ENCODE data around the gene ICA1.

DNA sequence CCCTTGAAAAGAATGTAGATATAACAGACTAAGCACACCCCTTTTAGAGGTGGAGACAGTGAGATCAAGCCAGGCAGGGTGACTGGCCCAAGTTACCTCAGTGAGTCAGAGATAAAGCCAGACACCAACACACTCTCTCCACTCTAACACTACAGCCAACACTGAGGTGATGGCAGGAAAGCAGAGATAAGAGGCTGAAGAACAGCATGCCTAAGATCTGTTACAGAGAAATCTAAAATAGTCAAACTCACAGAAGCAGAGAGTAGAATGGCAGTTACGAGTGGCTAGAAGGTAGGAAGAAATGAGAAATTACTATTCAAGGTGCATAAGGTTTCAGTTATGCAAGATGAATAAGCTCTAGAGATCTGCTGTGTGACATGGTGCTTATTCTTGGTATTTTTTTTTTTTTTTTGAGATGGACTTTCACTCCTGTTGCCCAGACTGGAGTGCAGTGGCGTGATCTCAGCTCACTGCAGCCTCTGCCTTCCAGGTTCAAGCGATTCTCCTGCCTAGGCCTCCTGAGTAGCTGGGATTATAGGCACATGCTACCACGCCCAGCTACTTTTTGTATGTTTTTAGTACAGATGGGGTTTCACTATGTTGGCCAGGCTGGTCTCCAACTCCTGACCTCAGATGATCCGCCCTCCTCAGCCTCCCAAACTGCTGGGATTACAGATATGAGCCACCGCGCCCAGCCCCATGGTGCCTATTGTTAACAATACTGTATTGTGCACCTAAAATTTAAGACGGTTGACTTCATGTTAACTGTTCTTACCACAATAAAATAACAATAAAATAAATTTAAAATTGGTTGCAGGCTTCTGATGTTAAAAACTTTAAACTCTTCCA, 28.7 kb downstream of the ICA1 start:
- TF ChIP-seq, protein P1, sequence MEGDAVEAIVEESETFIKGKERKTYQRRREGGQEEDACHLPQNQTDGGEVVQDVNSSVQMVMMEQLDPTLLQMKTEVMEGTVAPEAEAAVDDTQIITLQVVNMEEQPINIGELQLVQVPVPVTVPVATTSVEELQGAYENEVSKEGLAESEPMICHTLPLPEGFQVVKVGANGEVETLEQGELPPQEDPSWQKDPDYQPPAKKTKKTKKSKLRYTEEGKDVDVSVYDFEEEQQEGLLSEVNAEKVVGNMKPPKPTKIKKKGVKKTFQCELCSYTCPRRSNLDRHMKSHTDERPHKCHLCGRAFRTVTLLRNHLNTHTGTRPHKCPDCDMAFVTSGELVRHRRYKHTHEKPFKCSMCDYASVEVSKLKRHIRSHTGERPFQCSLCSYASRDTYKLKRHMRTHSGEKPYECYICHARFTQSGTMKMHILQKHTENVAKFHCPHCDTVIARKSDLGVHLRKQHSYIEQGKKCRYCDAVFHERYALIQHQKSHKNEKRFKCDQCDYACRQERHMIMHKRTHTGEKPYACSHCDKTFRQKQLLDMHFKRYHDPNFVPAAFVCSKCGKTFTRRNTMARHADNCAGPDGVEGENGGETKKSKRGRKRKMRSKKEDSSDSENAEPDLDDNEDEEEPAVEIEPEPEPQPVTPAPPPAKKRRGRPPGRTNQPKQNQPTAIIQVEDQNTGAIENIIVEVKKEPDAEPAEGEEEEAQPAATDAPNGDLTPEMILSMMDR (IDR thresholded peaks at IDR 0.05) = no peak
- TF ChIP-seq EZH2 (IDR thresholded peaks at IDR 0.05) = no peak
- TF ChIP-seq EZH2phosphoT487 (IDR thresholded peaks at IDR 0.05) = no peak

Data from neural progenitor cell (in vitro differentiated cells).